ENCODE measurements around the gene MAGIX.

MAGIX gene

GRCh38 chrX:49184294-49185281 is 22.0 kb downstream of the MAGIX start:
- WGBS, 2 experiments (ENCODE audit: insufficient coverage in 2 of 2) = 3 to 5% methylated on average over 11 to 18 of the region's 46 CpGs
- H3K27ac ChIP-seq (ENCODE audit: low read depth, low read length, severe bottlenecking) = no peak overlapping the region
- peaks cover 5% of the 10 kb centered on the region for H3K4me1 ChIP-seq (ENCODE audit: control insufficient read depth, insufficient read depth, low read length, poor library complexity, severe bottlenecking)
- no peaks in the 10 kb centered on the region for H3K9me3 ChIP-seq (ENCODE audit: control insufficient read depth, low read length)
- peak overlapping the region; percentile 52 for H3K4me3 ChIP-seq (ENCODE audit: extremely low read depth, insufficient read depth, low read length, poor library complexity, severe bottlenecking)
- H3K36me3 ChIP-seq (ENCODE audit: control insufficient read depth, insufficient read depth, low read length) = peaks cover 9% of the 10 kb centered on the region

GRCh38 chrX:49186125-49187027 is 23.8 kb downstream of the MAGIX start, which contains the start of gene PRICKLE3:
Gene PRICKLE3 (minus strand): TSS chrX:49186373. CDS start chrX:49186297, 76 bp downstream.
- Histone ChIP-seq H3K4me3 (ENCODE audit: extremely low read depth, insufficient read depth, low read length, poor library complexity, severe bottlenecking) (peak within 1 kb of the TSS; percentile 52), H3K27ac (ENCODE audit: low read depth, low read length, severe bottlenecking) (peak within 1 kb of the TSS; percentile 29), H3K4me1 (ENCODE audit: control insufficient read depth, insufficient read depth, low read length, poor library complexity, severe bottlenecking) (peaks cover 5% of the 10 kb centered on the region), H3K9me3 (ENCODE audit: control insufficient read depth, low read length) (no peaks in the 10 kb centered on the region), H3K36me3 (ENCODE audit: control insufficient read depth, insufficient read depth, low read length) (peaks cover 5% of the 10 kb centered on the region)
- WGBS, 2 experiments (ENCODE audit: insufficient coverage in 2 of 2) = 1 to 5% methylated on average over 16 to 30 of the region's 62 CpGs

DNA sequence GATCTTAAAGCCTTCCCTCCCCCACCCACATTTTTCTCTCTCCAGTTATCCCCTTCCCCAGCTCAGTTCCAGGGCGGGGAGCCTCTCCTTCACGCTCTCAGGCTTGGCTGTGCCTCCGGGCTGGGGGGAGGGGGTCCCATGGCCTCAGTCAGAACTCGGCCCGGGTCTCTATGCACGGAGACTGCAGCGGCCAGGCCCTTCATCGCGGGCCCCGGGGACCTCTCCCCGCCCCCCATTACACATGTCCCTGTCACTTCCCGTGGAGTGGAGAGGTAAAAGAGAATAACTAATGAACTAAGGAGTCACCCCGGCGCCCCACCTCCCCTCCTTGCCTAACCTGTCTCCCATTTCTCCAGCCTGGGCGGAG is 24.5 kb downstream of the MAGIX start:
- WGBS, 2 experiments (ENCODE audit: insufficient coverage in 2 of 2) = no CpG with 5 or more reads among the region's 15 CpGs
- H3K4me3 ChIP-seq (ENCODE audit: extremely low read depth, insufficient read depth, low read length, poor library complexity, severe bottlenecking) = no peak overlapping the region
- H3K9me3 ChIP-seq (ENCODE audit: control insufficient read depth, low read length) = no peaks in the 10 kb centered on the region
- H3K36me3 ChIP-seq (ENCODE audit: control insufficient read depth, insufficient read depth, low read length) = peaks cover 5% of the 10 kb centered on the region
- H3K27ac ChIP-seq (ENCODE audit: low read depth, low read length, severe bottlenecking) = peak overlapping the region; percentile 10
- peaks cover 5% of the 10 kb centered on the region for H3K4me1 ChIP-seq (ENCODE audit: control insufficient read depth, insufficient read depth, low read length, poor library complexity, severe bottlenecking)

- 25 to 60% methylated on average over 1 of the region's 10 CpGs for WGBS, 2 experiments (ENCODE audit: insufficient coverage in 2 of 2)
- Histone ChIP-seq H3K27ac (ENCODE audit: low read depth, low read length, severe bottlenecking) (no peak overlapping the region), H3K9me3 (ENCODE audit: control insufficient read depth, low read length) (no peaks in the 10 kb centered on the region), H3K36me3 (ENCODE audit: control insufficient read depth, insufficient read depth, low read length) (peaks cover 5% of the 10 kb centered on the region), H3K4me3 (ENCODE audit: extremely low read depth, insufficient read depth, low read length, poor library complexity, severe bottlenecking) (no peak overlapping the region), H3K4me1 (ENCODE audit: control insufficient read depth, insufficient read depth, low read length, poor library complexity, severe bottlenecking) (peaks cover 5% of the 10 kb centered on the region)
Observed at GRCh38 chrX:49187526-49187925, 25.0 kb downstream of the MAGIX start.

- Histone ChIP-seq H3K27ac (ENCODE audit: low read depth, low read length, severe bottlenecking) (no peak overlapping the region), H3K4me3 (ENCODE audit: extremely low read depth, insufficient read depth, low read length, poor library complexity, severe bottlenecking) (no peak overlapping the region), H3K36me3 (ENCODE audit: control insufficient read depth, insufficient read depth, low read length) (no peaks in the 10 kb centered on the region), H3K9me3 (ENCODE audit: control insufficient read depth, low read length) (no peaks in the 10 kb centered on the region), H3K4me1 (ENCODE audit: control insufficient read depth, insufficient read depth, low read length, poor library complexity, severe bottlenecking) (peaks cover 5% of the 10 kb centered on the region)
- WGBS, 2 experiments (ENCODE audit: insufficient coverage in 2 of 2) = 86% methylated on average over 1 of the region's 8 CpGs; no CpG with 5 or more reads in 1 of the 2 experiments
Observed at GRCh38 chrX:49188468-49189076, 26.0 kb downstream of the MAGIX start.

- H3K4me3 ChIP-seq (ENCODE audit: extremely low read depth, insufficient read depth, low read length, poor library complexity, severe bottlenecking) = no peak overlapping the region
- H3K9me3 ChIP-seq (ENCODE audit: control insufficient read depth, low read length) = no peaks in the 10 kb centered on the region
- H3K36me3 ChIP-seq (ENCODE audit: control insufficient read depth, insufficient read depth, low read length) = no peaks in the 10 kb centered on the region
- no peak overlapping the region for H3K27ac ChIP-seq (ENCODE audit: low read depth, low read length, severe bottlenecking)
- WGBS, 2 experiments (ENCODE audit: insufficient coverage in 2 of 2) = 94 to 96% methylated on average over 4 to 5 of the region's 6 CpGs
- no peaks in the 10 kb centered on the region for H3K4me1 ChIP-seq (ENCODE audit: control insufficient read depth, insufficient read depth, low read length, poor library complexity, severe bottlenecking)
Observed at GRCh38 chrX:49189606-49190005, 27.0 kb downstream of the MAGIX start.

DNA sequence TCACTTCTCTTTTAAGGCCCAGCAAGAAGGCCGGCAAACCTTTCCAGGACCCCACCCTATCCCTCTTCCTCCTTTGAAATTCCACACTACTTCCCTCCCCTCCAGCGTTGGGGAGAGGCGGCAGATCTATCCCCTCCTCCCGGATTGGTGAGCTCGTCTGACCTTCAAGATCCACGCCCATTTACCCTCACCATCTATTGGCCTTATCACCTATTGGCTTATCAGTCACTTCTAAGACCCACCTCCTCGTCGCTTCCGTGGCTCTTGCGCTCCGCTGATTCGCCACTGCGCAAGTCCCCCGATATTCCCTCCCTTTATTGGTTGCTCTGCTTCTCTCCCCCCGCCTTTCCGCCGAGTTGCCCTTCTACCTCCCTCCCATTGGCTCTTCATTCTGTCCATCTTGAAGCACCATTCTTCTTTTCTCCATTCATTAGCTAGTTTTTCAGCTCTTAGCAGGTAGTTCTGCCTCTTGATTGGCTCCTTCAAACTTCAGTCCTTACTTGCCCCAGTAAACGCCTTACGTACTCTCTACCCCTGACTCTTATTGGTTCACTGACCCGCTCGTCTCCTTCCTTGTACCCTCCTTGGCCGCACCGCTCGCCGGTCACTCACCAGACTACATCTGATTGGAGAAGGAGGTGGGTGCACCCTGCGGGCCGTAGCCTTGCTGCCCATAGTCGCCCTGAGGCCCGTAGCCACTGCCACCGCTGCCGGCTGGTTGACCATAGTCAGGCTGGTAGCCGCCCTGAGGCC is 28.4 kb downstream of the MAGIX start:
- Histone ChIP-seq H3K36me3 (ENCODE audit: control insufficient read depth, insufficient read depth, low read length) (no peaks in the 10 kb centered on the region), H3K27ac (ENCODE audit: low read depth, low read length, severe bottlenecking) (peak overlapping the region; percentile 73), H3K9me3 (ENCODE audit: control insufficient read depth, low read length) (no peaks in the 10 kb centered on the region), H3K4me1 (ENCODE audit: control insufficient read depth, insufficient read depth, low read length, poor library complexity, severe bottlenecking) (no peaks in the 10 kb centered on the region), H3K4me3 (ENCODE audit: extremely low read depth, insufficient read depth, low read length, poor library complexity, severe bottlenecking) (peak overlapping the region; percentile 62)
- WGBS, 2 experiments (ENCODE audit: insufficient coverage in 2 of 2) = 0% methylated on average over 15 to 16 of the region's 32 CpGs

DNA sequence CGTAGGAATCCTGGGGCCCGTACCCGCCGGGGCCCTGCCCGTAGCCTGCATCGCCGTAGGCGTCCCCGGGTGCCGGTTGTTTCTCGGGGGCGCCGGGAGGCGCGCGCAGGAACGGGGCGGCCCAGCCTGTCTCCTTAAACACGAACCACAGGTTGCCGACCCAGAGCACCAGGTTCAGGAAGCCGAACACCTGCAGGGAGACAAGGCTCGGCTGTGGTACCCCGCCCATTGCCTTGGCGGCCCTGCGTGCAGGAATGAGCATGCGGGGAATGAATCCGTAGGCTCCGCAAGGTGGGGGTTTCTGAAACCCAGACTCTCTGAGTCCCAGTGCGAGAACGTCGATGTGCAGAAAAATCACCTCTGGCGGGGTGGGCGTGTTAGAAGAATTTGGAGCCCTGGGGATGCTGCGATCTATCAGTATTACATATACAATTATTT is 29.0 kb downstream of the MAGIX start:
- Histone ChIP-seq H3K27ac (ENCODE audit: low read depth, low read length, severe bottlenecking) (peak overlapping the region; percentile 73), H3K36me3 (ENCODE audit: control insufficient read depth, insufficient read depth, low read length) (no peaks in the 10 kb centered on the region), H3K9me3 (ENCODE audit: control insufficient read depth, low read length) (no peaks in the 10 kb centered on the region), H3K4me1 (ENCODE audit: control insufficient read depth, insufficient read depth, low read length, poor library complexity, severe bottlenecking) (no peaks in the 10 kb centered on the region), H3K4me3 (ENCODE audit: extremely low read depth, insufficient read depth, low read length, poor library complexity, severe bottlenecking) (peak overlapping the region; percentile 62)
- WGBS, 2 experiments (ENCODE audit: insufficient coverage in 2 of 2) = 0% methylated on average over 1 to 7 of the region's 34 CpGs

- Histone ChIP-seq H3K4me3 (ENCODE audit: extremely low read depth, insufficient read depth, low read length, poor library complexity, severe bottlenecking) (no peak overlapping the region), H3K4me1 (ENCODE audit: control insufficient read depth, insufficient read depth, low read length, poor library complexity, severe bottlenecking) (no peaks in the 10 kb centered on the region)
- WGBS, 2 experiments (ENCODE audit: insufficient coverage in 2 of 2) = 75% methylated on average over 5 of the region's 10 CpGs; no CpG with 5 or more reads in 1 of the 2 experiments
Observed at GRCh38 chrX:49192722-49193328, 30.3 kb downstream of the MAGIX start.

More at GRCh38 chrX:49192722-49193328, 30.3 kb downstream of the MAGIX start:
- Histone ChIP-seq H3K27ac (ENCODE audit: low read depth, low read length, severe bottlenecking) (no peak overlapping the region), H3K36me3 (ENCODE audit: control insufficient read depth, insufficient read depth, low read length) (no peaks in the 10 kb centered on the region), H3K9me3 (ENCODE audit: control insufficient read depth, low read length) (no peaks in the 10 kb centered on the region)
